HTR-8/SVneo (cell line): ENCODE data around the gene CAMK1D.
"Not testable (repeated sequence)": the region's sequence is repeated elsewhere in the genome, so short reads cannot be mapped to it uniquely, and the experiment has no call there.

Experiments used
- DNase-seq: peaks from one replicate; pipeline ENCODE4 v3.0.0; 2011; ENCODE audit warnings: low spot score, mixed read lengths; ENCODE audit not compliant: insufficient read length
- FAIRE-seq: peaks from 2 replicates; lab custom pipeline; 2011; peaks lifted over from hg19 to GRCh38; lab: Jason Lieb, UNC

The CAMK1D gene

DNA sequence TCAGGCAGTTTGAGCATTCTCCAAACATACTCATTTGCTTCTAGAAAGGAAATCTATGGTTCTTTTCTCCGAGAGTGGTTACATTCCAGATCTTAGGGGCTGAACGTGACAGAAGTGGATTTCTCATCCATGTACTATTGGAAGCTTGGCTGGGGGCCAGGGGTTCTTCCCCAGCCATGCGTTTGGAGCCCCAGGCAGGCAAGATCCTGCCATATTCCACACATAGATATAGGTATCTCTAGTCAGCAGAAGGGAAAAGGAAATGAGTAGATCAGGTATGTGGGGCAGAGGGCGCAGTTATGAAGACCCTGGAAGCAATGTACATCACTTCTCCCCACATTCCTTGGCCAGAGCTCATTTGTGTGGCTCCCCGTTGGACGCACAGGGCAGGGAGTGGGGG is 352.3 kb downstream of the CAMK1D start:
- FAIRE-seq (no peak), DNase-seq (no peak)

DNA sequence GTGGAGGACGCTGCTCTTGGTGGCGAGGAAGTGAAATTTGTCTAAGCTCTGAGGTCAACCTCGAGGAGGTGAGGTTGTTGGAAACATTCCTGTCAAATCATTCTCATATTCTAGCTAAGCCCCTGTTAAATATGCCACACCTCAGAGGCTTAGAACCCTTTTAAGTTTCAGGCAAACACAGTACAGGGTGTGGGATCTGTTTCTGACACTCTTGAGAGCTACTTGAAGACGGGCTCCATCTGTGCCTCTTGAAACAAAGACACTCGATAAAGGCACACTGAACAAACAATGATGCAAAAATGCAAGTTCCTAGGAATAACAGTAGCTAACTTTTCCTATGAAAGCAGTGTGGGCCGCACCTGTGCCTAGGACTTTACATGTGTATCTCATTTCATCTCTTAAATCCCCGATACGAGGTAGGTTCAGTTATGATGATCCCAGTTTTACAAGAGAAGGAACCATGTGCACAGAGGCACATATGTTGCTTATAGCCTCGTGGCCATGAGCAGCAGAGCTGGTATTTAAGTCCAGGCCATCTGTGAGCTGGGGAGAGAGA is 352.9 kb downstream of the CAMK1D start:
- DNase-seq, result no peak
- no peak for FAIRE-seq

DNA sequence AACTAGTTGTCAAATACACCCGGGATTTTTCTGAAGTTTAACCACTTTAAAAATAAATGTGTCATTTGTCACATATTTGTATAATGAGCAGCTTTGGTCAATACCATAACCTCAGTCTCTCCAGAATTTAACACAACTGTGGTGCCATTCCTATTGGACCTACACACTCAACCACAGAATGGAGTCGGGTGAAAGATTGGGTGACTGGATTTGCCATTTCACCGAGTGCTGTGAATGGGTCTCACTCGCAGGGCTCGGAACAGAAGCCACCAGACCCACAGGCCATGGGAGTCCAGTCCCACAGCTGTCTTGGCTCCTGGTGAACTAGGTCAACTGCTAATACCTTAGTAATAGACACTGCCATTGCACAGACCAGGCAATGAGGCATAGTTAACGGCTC is 353.8 kb downstream of the CAMK1D start:
- DNase-seq (no peak), FAIRE-seq (no peak)

DNA sequence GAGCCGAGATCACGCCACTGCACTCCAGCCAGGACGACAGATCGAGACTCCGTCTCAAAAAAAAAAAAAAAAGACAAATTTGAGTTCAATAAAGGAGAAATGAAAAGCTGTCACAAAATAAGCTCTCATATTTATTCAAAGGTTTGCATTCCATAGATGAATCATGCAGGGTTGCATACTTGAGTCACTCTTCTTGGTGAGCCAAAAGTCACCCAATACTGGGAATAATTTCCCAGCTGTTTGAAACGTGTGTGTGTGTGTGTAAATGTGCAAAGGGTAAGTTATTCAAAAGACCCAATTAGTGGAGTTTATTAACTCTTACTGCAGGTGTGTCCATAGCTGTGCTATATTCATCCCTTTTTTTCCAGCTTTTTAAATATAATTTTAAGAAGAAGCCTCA is 354.5 kb downstream of the CAMK1D start:
- DNase-seq, result peak; percentile 30
- FAIRE-seq, result no peak

DNA sequence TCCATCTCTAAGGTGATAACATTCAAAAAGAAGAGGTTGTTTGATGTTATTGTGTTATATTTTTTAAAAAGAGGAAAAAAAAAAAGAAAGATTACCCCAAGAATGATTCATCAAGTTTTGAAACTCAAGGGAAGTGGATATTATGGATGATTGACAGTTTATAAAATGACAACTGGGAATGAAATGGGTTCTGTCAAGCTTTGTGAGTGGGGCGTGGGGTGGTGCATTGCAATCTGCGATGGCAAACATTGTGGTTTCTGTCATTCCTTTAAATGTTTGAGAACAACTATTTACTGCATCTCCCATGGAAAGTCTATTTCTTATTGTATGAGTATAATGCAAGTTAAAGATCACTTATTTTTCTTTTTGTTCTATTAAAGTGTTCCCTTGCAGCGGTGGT is 355.1 kb downstream of the CAMK1D start:
- no peak for FAIRE-seq

DNA sequence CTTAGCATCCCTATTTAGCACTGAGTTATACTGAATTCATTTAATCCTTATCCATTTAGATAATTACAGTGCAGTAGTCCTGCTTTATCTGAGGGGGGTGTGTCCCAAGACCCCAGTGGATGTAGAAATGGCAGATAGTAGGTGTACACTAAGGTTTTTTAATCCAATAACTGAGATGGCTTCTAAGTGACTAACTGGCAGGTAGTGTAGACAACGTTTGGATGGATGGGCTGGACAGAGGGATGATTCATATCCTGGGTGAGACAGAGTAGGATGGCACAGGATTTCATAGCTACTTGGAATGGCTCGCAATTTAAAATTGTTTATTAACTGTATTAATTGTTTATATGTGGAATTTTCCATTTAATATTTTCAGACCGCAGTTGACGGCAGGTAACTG is 356.6 kb downstream of the CAMK1D start:
- FAIRE-seq (no peak), DNase-seq (no peak)

More for the DNA sequence above, 355.1 kb downstream of the CAMK1D start:
- DNase-seq, result no peak

DNA sequence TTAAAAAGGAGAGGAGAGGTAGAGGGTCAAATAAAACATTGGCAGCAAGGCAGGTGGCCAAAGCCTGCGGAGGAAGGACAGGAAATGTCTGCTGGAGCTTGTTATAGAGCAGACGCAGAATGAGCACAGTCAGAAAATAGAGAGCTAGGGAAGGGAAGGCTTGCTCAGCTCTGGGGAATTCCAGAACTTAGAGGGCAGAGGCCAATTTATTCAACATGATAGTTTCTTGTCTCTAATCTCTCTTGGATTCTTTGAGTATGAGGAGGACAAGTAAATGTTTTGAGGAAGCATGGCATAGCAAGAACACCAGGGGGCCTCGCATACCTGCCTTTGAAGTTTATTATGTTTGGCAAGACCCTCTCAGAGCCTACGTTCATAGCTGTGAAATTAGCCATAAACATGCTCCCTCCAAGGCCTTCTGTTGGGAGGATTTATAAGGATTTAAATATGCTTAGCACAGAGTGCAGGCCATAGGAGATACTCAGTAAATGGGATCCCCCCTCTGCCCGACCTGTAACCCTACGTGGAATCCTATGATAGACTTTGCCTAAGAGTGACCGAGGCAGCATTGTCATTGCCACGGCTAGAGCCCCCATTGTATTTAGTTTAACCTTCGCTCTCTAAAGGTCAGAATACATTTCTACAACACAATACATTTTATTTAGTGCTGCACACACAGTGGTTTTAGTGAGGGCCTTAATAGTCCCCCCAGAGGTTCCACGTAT is 358.3 kb downstream of the CAMK1D start:
- FAIRE-seq (no peak), DNase-seq (peak; percentile 35)

DNA sequence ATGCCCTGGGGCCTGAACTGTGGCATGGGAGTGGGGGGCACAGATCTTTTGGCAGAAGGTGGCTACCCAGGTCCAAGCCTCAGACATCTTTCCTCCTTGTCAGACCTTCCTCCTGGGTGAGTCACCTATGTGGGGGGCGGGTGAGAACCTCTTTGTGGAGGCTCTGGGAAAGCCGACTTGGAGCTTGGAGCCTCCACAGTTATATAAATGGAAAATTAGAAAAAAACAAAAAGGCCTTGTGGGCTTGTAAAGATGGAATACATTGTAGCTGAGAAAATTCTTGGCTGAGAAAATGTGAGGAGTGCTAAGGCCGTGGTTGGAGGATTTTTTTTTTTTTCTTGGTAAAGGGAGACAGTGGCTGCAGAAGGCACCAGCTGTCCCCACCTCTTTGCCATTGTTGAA is 359.7 kb downstream of the CAMK1D start:
- FAIRE-seq, result no peak
- DNase-seq, result no peak

DNA sequence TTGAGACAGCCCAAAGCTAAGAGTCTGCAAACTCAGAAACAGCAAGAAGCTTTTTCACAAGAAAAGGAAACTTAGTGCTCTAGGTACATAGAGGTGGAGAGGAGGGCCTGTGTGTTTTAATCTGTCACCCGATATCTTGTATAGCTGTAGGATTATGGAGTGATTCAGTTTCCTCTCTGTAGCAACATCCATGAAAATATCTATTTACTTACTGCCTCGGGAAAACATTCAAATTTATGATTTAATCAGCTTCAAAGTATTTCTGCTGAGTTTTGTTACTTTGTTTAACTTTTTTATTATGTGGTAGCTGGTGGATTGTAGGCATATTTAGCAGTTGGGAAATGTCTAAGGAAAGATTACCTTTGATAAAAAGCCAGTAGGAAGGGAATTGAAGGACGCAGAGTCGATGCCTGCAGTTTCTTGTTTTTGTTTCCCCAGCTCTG is 360.2 kb downstream of the CAMK1D start:
- no peak for FAIRE-seq
- no peak for DNase-seq

DNA sequence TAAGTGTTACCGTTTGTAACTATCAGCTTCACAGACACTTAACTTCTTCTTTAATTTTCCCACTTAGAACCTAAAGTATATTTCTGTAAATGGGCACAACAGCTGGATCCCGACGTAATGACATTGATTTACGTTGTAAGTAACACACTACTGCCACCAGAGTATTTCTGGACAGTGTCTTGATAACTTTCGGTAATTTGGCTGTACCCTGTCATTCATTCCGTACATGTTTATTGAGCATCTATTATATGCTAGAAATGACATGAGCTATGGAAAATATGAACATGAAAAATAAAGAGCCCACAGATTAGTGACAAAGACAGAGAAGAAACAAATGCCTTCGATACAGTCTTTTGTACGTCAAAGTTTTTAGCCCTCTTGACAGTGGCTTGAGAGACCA is 360.8 kb downstream of the CAMK1D start:
- FAIRE-seq (no peak), DNase-seq (no peak)

DNA sequence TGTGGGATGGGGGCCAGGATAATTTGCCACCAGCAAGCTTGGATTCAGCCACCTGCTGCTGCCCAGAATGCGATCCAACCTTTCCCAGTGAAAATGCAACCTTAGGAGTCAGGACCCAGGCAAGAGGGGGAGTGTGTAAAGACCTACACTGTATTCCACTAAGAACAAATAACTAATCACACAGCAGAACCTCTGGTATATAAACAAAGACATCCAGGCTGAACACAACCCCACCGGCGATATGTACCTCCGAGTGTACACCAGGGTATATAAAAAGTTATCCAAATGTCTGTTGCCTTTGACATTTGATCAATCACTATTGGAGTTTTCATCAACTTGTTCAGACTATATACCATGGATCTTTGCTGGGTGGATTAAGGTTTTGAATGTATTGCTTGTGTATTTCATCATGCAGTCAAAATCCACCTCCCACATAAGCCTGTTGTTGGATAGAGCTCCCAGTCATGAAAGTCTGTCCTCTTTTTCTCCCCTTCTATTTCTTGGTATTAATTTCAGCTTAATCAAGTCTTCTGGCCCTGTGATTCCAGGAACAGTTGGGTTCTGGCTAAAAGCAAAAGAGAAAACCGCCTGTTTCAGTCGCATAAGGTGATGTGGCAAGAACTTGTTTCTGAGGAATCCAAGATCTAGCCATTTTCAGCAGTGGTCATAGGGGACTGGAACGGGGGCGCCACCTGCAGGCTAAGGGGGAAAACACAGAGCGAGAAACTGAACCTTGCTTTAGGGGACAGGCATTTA is 361.4 kb downstream of the CAMK1D start:
- DNase-seq, result peak; percentile 68
- FAIRE-seq, result peak; percentile 49

DNA sequence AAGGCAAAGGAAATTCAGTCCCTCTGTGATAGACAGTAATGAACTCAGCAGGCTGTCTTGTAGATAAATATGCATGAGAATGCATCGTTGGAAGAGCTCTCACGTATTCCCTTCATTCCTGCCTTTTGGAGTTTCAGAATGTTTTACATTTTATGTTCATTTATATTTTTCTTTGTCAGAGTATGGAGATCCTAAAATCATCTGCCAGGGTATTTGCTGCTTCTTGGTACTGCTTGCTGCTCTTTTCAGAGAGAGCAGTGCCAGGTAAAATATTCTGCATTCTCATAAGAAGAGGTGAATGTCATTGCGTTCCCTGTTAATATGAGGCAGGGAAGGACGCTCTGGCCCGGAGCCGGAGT is 362.0 kb downstream of the CAMK1D start:
- FAIRE-seq (no peak), DNase-seq (no peak)

DNA sequence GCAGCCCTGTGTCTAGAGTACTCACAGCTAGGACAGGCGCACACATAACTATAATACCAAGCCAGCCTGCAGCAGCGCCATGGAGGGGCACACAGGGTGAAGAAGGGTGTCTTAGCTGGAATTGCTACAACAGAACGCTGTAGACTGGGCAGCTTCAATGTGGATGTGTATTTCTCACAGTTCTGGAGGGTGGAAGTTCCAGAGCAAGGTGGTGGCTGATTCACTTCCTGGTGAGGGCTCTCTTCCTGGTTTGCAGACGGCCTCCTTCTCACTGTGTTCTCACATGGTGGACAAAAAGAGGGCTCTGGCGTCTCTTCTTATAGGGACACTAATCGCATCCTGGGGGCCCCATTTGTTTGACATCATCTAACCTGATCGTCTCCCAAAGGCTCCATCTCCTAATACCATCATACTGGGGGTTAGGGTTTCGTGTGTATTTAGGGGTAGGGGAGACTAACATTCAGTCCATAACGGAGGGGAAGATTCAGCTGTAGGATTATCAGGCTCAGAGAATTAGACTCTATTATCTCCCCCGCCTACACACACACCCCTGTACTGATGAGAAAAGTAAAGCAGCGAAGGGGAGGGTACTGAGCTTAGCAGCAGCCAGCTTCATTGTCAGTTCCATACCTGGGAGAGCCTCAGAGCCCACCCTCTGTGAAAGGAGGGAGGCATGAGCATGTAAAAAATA is 363.1 kb downstream of the CAMK1D start:
- no peak for FAIRE-seq
- DNase-seq, result no peak

DNA sequence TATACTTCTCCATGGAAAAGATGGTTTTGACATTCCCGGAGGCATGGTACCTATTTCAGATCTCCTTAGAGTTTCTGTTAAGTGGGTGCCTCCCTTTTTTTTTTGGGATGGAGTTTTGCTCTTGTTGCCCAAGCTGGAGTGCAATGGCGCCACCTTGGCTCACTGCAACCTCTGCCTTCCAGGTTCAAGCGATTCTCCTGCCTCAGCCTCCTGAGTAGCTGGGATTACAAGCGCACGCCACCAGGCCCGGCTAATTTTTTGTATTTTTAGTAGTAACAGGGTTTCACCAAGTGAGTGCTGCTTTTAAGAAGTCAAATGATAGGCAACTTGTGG is 363.6 kb downstream of the CAMK1D start:
- FAIRE-seq, DNase-seq: not testable (repeated sequence)

DNA sequence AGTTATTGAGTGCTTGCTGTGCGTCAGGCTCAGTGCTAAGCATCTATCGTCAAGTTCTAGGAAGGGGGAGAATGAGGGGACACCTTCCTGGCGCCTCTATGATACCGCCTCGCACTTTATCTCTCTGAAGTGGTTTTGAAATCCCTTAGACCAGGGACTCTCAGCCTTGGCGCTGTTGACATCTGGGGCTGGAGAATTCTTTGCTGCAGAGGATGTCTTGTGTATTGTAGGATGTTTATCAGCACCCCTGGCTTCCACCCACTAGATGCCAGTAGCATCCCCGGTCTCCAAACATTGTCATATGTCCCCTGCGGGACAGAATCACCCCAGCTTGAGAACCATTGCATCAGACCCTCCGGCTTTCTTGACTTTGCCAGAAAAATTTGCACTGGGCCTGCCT is 366.7 kb downstream of the CAMK1D start:
- no peak for FAIRE-seq
- DNase-seq, result no peak

DNA sequence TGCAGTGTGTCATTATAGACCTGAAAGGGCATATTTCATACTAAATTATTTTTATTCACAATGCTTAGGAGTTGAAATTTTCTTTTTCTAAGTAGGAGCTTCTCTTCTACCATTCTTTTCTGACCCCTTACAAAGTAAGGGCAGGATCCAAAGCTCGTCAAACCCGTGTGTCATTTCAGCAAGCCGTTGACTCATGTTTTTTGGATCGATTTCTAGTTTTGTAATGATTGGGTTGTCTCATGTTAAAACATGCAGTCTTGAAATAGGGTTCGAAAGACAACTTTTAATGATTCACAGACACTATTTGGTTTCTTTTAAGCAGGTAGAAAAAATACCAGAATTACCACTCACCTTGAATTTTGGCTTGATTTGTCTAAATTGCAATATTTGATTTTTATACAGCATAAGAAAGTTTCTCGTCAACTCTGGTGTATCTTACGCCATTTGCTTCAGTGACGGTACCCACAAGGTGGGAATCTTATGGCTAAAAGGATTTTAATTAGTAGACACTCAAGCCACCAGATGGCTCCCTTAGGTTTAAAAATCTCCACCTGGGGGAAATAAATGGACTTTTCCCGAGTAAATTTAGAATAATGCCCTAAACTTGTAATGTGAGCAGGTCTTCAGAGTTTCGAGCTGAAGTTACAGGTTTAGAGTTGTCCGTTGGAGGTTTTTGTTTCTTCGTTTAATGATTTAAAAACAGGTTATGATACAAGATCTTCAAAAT is 368.8 kb downstream of the CAMK1D start:
- DNase-seq (no peak), FAIRE-seq (no peak)

DNA sequence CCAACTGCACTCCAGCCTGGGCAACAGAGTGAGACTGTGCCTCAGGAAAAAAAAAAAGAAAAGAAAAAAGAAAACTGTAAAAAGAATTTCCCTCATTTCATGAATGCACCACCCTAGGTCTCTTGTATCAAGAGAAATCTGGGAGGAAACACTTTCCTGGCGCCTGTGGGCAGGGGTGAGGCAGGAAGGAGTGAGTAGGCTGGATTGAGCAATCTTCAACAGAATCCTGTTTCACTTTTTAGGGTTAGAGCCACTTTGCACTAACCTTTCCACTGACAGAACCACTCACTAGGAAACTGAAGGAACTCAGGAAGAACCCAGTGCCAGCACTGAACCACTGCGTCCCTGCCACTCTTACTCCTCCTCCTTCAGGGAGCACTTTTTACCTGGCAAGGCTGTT is 370.0 kb downstream of the CAMK1D start:
- FAIRE-seq, result no peak
- no peak for DNase-seq

DNA sequence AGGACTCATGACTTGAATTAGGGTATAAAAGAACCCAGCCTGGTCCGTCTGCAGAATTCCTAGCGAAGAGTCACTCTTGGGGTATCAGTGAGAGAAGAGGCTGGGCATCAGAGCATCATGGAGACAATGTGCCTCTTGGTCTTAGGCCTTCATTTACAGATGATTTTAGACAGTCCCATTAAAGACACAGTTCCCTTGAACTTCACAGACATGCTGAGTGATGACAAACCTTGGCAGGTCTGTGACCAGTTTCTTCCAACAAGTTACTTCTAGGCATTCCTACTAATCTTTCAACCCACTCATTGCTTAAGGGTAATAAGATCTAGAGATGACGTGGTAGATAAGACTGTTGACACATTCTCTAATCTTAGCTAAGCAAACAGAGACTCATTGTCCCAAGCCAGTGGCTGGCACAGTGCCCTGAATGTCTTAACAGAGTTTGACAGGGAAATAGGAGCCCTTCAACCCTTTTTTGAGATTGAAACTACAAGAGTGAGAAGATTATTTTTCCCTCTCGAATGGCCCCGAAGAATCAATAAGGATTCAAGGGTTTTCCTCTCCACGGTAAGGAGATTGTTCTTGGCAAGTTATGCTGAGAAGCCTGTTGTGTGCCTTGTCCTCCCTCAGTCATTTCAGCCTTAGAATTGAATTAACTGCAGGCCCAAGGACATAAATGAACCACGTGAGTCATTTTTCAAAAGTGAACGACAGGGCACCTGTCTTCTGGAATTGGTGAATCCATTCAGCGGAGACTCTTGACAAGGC is 371.1 kb downstream of the CAMK1D start:
- DNase-seq (peak; percentile 35), FAIRE-seq (no peak)

DNA sequence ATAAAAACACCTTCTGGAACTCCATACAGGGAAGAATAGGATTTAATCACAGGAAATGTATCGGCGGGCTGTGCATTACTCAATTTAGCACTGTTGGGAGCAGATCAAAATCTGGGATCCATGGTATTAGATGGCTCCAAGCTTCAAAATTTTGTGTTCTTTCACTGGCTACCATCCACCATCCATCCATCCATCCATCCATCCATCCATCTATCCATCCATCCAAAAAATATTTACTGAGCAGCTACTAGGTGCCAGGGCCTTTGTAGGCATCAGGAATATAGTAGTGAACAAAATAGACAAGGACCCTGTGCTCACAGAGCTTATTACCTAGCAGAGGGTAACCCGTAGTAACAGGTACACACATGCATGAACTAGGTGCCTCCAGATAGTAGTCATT is 372.0 kb downstream of the CAMK1D start:
- peak; percentile 46 for FAIRE-seq

DNA sequence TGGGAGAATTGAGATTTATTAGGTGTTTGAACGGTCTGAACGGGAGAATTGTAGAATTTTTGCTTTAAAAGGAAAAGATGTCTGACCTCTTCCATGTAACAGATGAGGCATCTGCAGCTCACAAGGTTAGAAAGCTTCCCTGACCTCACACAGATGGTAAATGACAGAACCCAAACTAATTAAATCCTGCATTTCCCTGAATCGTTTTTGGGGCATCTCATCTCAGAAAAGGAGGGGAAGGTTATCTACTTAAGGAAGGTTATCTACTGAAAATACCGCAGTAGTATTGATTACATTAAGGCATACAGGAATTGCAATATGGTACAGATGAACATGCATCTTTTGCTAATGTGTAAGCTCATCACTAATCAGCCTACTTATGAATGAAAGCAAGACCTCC is 373.9 kb downstream of the CAMK1D start:
- FAIRE-seq (no peak), DNase-seq (no peak)

More for the DNA sequence above, 372.0 kb downstream of the CAMK1D start:
- no peak for DNase-seq
